ENCODE results near the gene ATP6V1F. TPM values are rescaled to one million over a fixed set of nuclear protein-coding genes. Genes with fewer than 3 reads are reported as not detected.

ATP6V1F gene
- total RNA-seq, 3 donors from 2014 or later (not counting 1 experiment from before 2014, with no cell fraction given) = 82.9 to 98.0 (median 94.3) TPM

GRCh38 chr7:128883622-128884448, 21.2 kb downstream of the ATP6V1F start:
- DNase-seq = peak; percentile 82 to 92
- Histone ChIP-seq H3K27ac (ENCODE audit: low read length) (no peak overlapping the region), H3K9me3 (ENCODE audit: control insufficient read depth, insufficient read depth, low read length) (no peaks in the 10 kb centered on the region), H3K4me3 (ENCODE audit: low read length) (peak overlapping the region; percentile 26), H3K36me3 (ENCODE audit: control insufficient read depth, insufficient read depth, low read length) (no peaks in the 10 kb centered on the region), H3K27me3 (ENCODE audit: control insufficient read depth, insufficient read depth, low read length) (peaks cover 2% of the 10 kb centered on the region), H3K4me1 (ENCODE audit: control insufficient read depth, insufficient read depth, low read length) (no peaks in the 10 kb centered on the region)
- intact Hi-C loops (cut with micrococcal nuclease) = loop anchor here (2.0 to 5.0 kb wide), 4 partner anchors 42 to 457 kb away; partner anchors contain the start of gene METTL2B
- peak; percentile 76 to 95 (median 89) for ATAC-seq
- 38% methylated on average over 17 of the region's 19 CpGs for WGBS (ENCODE audit: insufficient coverage)
- Mint-ChIP-seq H3K9me3 (no peaks in the 10 kb centered on the region), H3K27ac (no peak overlapping the region), H3K27me3 (ENCODE audit: low read depth in 2 of 2) (peaks cover 0 to 3% of the 10 kb centered on the region in 2 donors), H3K4me1 (no peaks in the 10 kb centered on the region), H3K36me3 (no peaks in the 10 kb centered on the region), H3K4me3 (no peak overlapping the region)
- TF ChIP-seq CTCF (IDR thresholded peaks at IDR 0.05) = peak; percentile 96

- Mint-ChIP-seq H3K4me1 (no peaks in the 10 kb centered on the region), H3K27me3 (ENCODE audit: low read depth in 2 of 2) (peaks cover 0 to 6% of the 10 kb centered on the region in 2 donors), H3K36me3 (no peaks in the 10 kb centered on the region), H3K27ac (no peak overlapping the region), H3K9me3 (no peaks in the 10 kb centered on the region), H3K4me3 (no peak overlapping the region)
- TF ChIP-seq CTCF (IDR thresholded peaks at IDR 0.05) = no peak
- Histone ChIP-seq H3K9me3 (ENCODE audit: control insufficient read depth, insufficient read depth, low read length) (no peaks in the 10 kb centered on the region), H3K27ac (ENCODE audit: low read length) (no peak overlapping the region), H3K4me1 (ENCODE audit: control insufficient read depth, insufficient read depth, low read length) (no peaks in the 10 kb centered on the region), H3K27me3 (ENCODE audit: control insufficient read depth, insufficient read depth, low read length) (peaks cover 2% of the 10 kb centered on the region), H3K36me3 (ENCODE audit: control insufficient read depth, insufficient read depth, low read length) (no peaks in the 10 kb centered on the region), H3K4me3 (ENCODE audit: low read length) (no peak overlapping the region)
- intact Hi-C loops (cut with micrococcal nuclease) = loop anchor here (5.0 kb wide), 2 partner anchors 42 to 407 kb away; partner anchors contain the start of gene METTL2B
- 91% methylated on average over 26 of the region's 26 CpGs for WGBS (ENCODE audit: insufficient coverage)
- no peak for ATAC-seq
- DNase-seq = no peak
Observed at GRCh38 chr7:128884561-128885369, 22.1 kb downstream of the ATP6V1F start.

- no peak overlapping the region for H3K27ac ChIP-seq (ENCODE audit: low read length)
- H3K4me1 ChIP-seq (ENCODE audit: control insufficient read depth, insufficient read depth, low read length) = no peaks in the 10 kb centered on the region
- no peaks in the 10 kb centered on the region for H3K9me3 ChIP-seq (ENCODE audit: control insufficient read depth, insufficient read depth, low read length)
- H3K36me3 ChIP-seq (ENCODE audit: control insufficient read depth, insufficient read depth, low read length) = no peaks in the 10 kb centered on the region
- H3K4me1 Mint-ChIP-seq = no peaks in the 10 kb centered on the region
- intact Hi-C loops (cut with micrococcal nuclease) = no loop called here
- 90% methylated on average over 9 of the region's 10 CpGs for WGBS (ENCODE audit: insufficient coverage)
- H3K36me3 Mint-ChIP-seq = no peaks in the 10 kb centered on the region
- no peak overlapping the region for H3K27ac Mint-ChIP-seq
- H3K27me3 ChIP-seq (ENCODE audit: control insufficient read depth, insufficient read depth, low read length) = peaks cover 5% of the 10 kb centered on the region
- no peak for TF ChIP-seq CTCF (IDR thresholded peaks at IDR 0.05)
- DNase-seq = no peak
- no peaks in the 10 kb centered on the region for H3K9me3 Mint-ChIP-seq
- no peak overlapping the region for H3K4me3 Mint-ChIP-seq
- ATAC-seq = no peak
- peaks cover 0 to 6% of the 10 kb centered on the region in 2 donors for H3K27me3 Mint-ChIP-seq (ENCODE audit: low read depth in 2 of 2)
- no peak overlapping the region for H3K4me3 ChIP-seq (ENCODE audit: low read length)
Observed at GRCh38 chr7:128885370-128886187, 22.9 kb downstream of the ATP6V1F start.
